HEK293T (cell line): ENCODE data around the gene AP1AR.

Experiments
- BHLHE40 ChIP-seq: fragments of 450-650 bp; IDR thresholded peaks from 2 replicates; pipeline ENCODE4 v1.6.1; 2016; ENCODE audit warnings: mild to moderate bottlenecking, moderate library complexity, borderline replicate concordance
- FOXA1 ChIP-seq: fragments of 450-650 bp; IDR thresholded peaks from 2 replicates; pipeline ENCODE4 v1.6.1; 2016; ENCODE audit warnings: mild to moderate bottlenecking
- FOXM1 ChIP-seq: fragments of 450-650 bp; IDR thresholded peaks from 2 replicates; pipeline ENCODE4 v1.6.1; 2017; ENCODE audit warnings: mild to moderate bottlenecking, borderline replicate concordance
- HDGF ChIP-seq: fragments of 450-650 bp; IDR thresholded peaks from 2 replicates; pipeline ENCODE4 v1.6.1; 2017; ENCODE audit warnings: antibody characterized with exemption, borderline replicate concordance
- SP1 ChIP-seq: fragments of 450-650 bp; IDR thresholded peaks from 2 replicates; pipeline ENCODE4 v1.6.1; 2017

GRCh38 chr4:112182604-112183003, 49.0 kb upstream of the AP1AR start:
- no peak for TF ChIP-seq HDGF
- no peak for TF ChIP-seq BHLHE40
- no peak for TF ChIP-seq SP1
- no peak for TF ChIP-seq FOXA1
- TF ChIP-seq FOXM1, result no peak
